ENCODE results near the gene ZNF775. TPM values are rescaled to one million over a fixed set of nuclear protein-coding genes. Genes with fewer than 3 reads are reported as not detected.

The ZNF775 gene
- total RNA-seq, 1 donor from 2014 or later, result 5.0 TPM

GRCh38 chr7:150346922-150347321, 32.2 kb upstream of the ZNF775 start:
- no peak for DNase-seq (ENCODE audit: low read depth)

GRCh38 chr7:150351587-150352194, 27.4 kb upstream of the ZNF775 start:
- no peak for DNase-seq (ENCODE audit: low read depth)

- DNase-seq (ENCODE audit: low read depth), result no peak
Observed at GRCh38 chr7:150355666-150356059, 23.5 kb upstream of the ZNF775 start.

- DNase-seq (ENCODE audit: low read depth), result no peak
Observed at GRCh38 chr7:150356265-150356897, 22.7 kb upstream of the ZNF775 start.

- no peak for DNase-seq (ENCODE audit: low read depth)
Observed at GRCh38 chr7:150357270-150357669, 21.9 kb upstream of the ZNF775 start.

GRCh38 chr7:150357771-150358427, 21.2 kb upstream of the ZNF775 start:
- no peak for DNase-seq (ENCODE audit: low read depth)

GRCh38 chr7:150358433-150358832, 20.7 kb upstream of the ZNF775 start:
- no peak for DNase-seq (ENCODE audit: low read depth)

GRCh38 chr7:150358988-150359621, 20.0 kb upstream of the ZNF775 start:
- no peak for DNase-seq (ENCODE audit: low read depth)

GRCh38 chr7:150359622-150360362, 19.3 kb upstream of the ZNF775 start:
- no peak for DNase-seq (ENCODE audit: low read depth)

GRCh38 chr7:150360363-150361058, 18.6 kb upstream of the ZNF775 start:
- DNase-seq (ENCODE audit: low read depth), result no peak

GRCh38 chr7:150361402-150361801, 17.7 kb upstream of the ZNF775 start:
- no peak for DNase-seq (ENCODE audit: low read depth)

- DNase-seq (ENCODE audit: low read depth), result no peak
Observed at GRCh38 chr7:150361807-150362621, 17.1 kb upstream of the ZNF775 start.

GRCh38 chr7:150363370-150363769, 15.8 kb upstream of the ZNF775 start:
- no peak for DNase-seq (ENCODE audit: low read depth)

GRCh38 chr7:150363872-150364271, 15.3 kb upstream of the ZNF775 start:
- DNase-seq (ENCODE audit: low read depth), result no peak

- no peak for DNase-seq (ENCODE audit: low read depth)
Observed at GRCh38 chr7:150365194-150365593, 13.9 kb upstream of the ZNF775 start.

- DNase-seq (ENCODE audit: low read depth), result no peak
Observed at GRCh38 chr7:150365673-150366398, 13.3 kb upstream of the ZNF775 start.

GRCh38 chr7:150367677-150368095, 11.4 kb upstream of the ZNF775 start:
- DNase-seq (ENCODE audit: low read depth), result peak; percentile 70

GRCh38 chr7:150368096-150368883, 10.8 kb upstream of the ZNF775 start, which contains the start of gene REPIN1:
Gene REPIN1, plus strand, starts transcription at chr7:150368822. Its CDS starts 890 bp downstream, at chr7:150369712.
- DNase-seq (ENCODE audit: low read depth), result peak; percentile 47

Data from renal cortical epithelial cell (primary cell).